ELF-1 (cell line): ENCODE data around the gene OLA1.
"Not testable (repeated sequence)": the region's sequence is repeated elsewhere in the genome, so short reads cannot be mapped to it uniquely, and the experiment has no call there.

Source experiments
- DNase-seq: peaks from one replicate; pipeline ENCODE4 v3.0.0-alpha.2; 2016; ENCODE audit warnings: low read depth, low spot score

The OLA1 gene

DNA sequence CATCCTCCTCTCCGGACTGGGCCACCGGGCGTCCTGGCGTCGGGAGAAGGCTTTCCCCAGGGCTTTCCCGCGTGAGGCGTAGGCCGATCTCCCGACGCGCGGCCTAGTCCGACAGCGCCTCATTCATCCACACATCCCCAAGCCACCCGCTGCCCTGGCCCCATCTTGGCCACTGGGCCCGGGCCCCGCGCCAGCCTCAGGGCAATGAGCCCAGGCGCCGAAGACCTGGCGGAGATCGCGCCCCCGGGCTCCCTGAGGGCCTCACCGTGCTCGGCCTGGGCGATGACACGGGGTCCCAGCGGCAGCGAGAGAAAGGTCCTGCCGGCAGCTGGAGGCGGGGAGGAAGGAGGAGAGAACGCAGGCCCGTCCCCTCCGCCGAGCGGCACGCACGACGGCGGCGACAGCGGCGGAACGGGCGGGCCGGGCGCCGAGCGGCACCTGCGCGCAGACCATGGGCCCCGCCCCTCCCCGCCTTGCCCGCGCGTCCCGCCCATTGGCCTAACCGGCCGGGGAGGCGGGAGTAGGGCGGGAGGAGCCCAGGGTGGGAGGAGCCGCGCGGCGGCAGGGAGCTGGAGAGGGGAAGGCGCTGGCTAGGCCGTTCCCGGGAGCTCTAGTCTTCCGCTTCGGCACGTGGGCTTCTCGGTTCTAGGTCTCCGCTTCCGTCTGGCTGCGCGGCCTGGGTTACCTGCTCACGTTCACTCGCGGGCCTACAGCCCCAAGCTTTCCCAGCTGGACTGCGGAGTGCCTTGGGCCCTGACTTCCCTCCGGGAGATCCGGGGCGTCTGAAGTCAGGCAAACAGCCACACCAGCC is at the start of gene OLA1:
Gene OLA1, minus strand, starts transcription at position 346 of the 811 bp plus-strand sequence. CDS start 1,717 bp downstream, outside the sequence.
- peak; percentile 96 for DNase-seq

DNA sequence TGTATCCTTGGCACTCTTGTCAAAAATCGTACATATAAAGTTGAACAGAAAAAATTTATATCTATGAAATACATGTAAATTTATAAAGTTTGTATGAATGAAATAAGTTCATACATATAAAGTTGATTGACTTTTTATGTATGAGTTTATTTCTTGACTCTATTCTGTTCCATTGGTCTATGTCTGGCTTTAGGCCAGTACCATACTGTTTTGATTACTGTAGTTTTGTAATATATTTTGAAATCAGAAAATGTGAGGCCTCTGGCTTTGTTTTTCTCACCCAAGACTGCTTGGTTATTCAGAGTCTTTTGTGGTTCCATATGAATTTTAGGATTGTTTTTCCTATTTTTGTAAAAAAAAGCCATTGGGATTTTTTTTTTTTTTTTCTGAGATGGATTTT is 44.6 kb upstream of the OLA1 start:
- DNase-seq, result no peak

DNA sequence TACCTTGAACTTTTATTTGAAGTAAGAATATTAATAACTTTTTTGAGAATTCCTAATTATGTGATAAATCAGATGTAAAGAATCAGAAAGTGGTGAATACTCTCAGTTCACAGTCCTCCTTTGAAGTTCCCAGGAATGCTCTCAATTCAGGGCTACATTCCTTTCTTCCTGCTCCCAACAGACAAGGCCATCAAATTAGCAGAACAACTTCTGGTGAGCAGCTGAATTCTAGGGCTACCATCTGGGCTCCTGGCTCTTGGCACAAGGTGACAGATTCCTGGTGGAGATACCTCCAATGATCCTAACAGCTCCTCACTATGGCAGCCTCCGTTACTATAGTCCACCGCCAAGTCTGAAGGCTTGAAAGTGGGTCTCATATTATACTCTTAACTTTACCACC is 37.8 kb upstream of the OLA1 start:
- DNase-seq, result peak; percentile 42

DNA sequence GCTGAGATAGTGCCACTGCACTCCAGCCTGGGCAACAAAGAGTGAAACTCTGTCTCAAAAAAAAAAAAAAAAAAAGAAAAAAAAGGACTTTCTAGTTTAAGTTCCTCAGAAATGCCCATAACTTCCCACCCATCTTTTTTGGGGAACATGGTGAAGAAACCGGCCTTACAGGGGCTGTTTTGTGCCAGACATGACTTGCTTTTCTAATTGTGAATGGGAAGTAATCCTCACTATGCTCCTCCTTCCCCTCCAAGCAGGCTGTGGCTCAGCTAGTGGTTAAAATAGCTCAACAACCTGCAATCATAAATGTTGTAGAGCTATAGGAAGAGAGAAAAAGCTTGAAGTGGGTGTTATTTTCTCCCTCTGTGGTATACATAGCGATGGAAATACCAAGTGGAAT is 34.1 kb upstream of the OLA1 start:
- no peak for DNase-seq

DNA sequence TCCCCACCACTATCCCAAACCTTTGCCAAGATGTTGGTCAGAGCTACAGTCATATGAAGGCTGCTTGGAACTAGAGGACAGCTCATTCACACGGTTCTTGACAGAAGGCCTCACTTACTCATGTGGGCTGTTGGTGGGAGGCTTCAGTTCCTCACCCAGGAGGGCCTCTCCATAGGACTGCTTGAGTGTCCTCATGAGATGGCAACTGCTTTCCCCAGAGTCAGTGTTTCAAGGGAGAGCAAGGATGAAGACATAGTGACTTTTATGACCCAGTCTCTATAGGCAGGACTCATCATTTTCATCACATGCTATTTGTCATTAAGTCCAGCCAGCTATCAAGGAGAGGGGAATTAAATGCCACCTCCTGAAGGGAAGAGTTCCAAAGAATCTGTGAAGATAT is 33.4 kb upstream of the OLA1 start:
- DNase-seq, result no peak

DNA sequence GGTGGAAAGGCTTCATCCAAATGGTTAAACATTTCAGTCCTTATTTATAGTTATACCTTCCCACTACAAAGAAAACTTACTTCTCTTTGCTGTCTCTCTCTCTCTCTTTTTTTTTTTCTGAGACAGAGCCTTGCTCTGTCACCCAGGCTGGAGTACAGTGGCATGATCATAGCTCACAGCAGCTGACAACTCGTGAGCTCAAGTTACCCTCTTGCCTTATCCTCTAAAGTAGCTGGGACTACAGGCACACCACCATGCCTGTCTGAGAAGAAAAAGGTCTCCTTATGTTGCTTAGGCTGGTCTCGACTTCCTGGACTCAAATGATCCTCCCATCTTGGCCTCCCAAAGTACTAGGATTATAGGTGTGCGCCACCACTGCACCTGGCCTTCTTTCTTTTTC is 32.3 kb upstream of the OLA1 start:
- DNase-seq, result no peak

DNA sequence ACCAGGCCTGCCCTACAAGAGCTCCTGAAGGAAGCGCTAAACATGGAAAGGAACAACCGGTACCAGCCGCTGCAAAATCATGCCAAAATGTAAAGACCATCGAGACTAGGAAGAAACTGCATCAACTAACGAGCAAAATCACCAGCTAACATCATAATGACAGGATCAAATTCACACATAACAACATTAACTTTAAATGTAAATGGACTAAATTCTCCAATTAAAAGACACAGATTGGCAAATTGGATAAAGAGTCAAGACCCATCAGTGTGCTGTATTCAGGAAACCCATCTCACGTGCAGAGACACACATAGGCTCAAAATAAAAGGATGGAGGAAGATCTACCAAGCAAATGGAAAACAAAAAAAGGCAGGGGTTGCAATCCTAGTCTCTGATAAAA is 21.9 kb upstream of the OLA1 start:
- not testable (repeated sequence) for DNase-seq

DNA sequence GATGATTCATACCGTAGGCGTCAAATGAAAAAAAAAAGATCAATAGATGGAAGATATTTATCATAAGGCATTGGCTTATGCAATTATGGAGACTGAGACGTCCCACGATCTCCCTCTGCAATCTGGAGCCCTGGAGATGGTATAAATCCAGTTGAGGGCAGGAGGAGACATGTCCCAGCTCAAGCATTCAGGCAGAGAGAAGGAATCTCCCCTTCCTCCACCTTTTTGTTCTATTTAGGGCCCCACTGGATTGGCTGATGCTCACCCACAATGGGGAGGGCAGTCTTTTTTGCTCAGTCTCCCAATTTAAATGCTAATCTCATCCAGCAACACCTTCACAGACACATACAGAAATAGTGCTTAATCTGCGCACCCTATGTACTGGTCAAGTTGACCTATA is 18.0 kb upstream of the OLA1 start:
- no peak for DNase-seq

DNA sequence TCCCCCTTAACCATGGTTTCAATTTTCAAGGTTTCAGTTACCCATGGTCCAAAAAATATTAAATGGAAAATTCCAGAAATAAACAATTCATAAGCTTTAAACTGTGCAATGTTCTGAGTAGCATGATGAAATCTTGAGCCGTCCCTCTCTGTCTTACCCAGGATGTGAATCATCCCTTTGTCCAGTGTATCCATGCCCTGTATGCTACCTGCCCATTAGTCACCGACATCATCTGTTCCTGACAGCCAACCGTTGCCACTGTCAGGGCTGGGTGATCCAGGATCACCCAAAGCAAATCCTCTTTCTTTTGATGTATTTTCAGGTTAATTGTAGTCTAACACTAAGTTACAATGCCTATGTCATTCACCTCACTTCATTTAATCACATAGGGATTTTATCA is 15.7 kb upstream of the OLA1 start:
- DNase-seq, result no peak

DNA sequence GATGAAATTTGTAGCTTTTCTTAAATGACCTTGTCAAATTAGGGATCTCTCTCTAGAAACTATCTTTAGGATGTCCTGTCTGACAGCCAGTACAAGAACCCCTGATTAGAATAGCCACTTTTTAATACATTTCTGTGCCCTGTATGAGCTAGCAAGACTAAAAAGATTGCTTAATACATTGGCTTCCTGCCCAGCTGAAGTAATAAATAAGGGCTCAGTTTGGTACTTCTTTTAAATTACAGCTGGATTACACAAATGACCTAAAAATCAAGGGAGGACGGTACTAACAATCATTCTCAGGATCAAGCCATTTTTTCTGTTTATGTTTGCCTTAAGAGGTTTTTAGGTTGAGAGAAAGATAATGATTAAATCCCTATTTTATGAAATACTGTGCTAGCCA is 11.6 kb upstream of the OLA1 start:
- no peak for DNase-seq

DNA sequence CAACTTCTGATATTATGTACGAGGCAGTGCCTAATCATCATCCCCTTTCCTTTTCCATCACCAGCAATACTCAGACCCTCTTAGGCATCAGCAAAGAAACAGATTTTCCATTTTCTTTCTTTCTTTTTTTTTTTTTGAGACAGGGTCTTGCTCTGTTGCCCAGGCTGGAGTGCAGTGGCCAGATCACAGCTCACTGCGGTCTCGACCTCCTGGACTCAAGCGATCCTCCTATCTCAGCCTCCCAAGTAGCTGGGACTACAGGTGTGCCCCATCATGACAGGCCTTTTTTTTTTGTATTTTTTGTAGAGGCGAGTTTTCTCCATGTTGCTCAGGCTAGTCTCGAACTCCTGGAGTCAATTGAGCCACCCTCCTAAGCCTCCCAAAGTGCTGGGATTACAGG is 5.9 kb upstream of the OLA1 start:
- no peak for DNase-seq

DNA sequence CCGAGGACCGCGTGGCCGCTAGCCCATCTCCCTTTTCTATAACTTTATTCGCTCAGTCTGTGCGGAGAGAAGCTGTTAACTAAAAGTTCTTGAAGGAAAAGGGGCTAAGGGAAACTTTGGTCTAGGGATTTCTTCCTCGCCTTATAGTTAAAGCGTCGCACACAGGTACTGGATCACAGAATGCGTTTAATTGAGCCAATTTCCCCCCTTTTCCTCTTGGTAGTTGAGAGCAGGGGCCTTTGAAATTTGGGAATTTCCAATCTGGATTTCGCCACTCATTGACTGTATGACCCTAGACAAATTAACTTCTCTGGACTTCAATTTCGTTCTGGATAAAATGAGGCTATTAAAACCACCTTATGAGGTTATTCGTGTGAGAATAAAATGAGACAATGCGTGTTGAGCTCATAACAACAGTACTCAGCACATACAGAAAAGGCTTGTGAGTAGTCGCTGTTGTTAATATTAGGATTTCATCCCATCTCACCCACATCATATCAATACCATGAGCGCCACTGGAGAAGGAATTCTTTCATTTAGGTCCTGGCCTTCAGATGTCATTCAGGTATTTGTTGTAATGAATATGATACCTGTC is 763 bp upstream of the OLA1 start:
- no peak for DNase-seq

DNA sequence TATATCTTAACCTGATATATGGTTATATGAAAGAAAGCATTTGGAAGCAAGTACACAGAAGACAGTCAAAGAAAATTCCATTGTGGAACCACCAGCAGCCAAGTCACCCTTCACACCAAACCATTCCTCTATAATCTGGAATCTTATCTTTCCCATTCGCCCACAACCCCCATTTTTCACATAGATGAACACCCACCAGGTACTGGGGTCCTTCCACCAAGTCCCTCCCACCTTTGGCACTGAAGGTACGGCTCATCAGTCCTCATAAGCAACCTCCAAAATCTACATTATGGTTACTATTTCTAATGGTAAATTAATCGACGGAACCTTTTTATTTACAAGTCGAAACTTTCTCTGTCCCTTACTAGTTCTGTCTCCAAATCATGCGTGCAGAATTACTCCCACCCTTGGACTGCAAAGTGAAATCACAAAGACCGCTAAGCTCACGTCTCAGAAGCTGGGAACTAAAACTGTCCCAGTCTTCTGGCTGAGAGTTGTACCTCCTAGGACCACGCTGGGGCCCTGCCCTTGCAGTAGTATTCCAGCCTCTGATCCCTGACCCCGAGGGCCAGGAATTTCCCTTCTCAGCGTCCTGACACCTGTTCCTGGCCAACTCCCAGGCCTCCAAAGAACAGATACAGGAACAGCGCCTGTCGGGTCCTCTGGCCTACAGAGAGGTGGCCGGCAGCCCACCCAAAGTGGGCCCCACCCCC is 702 bp downstream of the OLA1 start:
- DNase-seq, result peak; percentile 81

DNA sequence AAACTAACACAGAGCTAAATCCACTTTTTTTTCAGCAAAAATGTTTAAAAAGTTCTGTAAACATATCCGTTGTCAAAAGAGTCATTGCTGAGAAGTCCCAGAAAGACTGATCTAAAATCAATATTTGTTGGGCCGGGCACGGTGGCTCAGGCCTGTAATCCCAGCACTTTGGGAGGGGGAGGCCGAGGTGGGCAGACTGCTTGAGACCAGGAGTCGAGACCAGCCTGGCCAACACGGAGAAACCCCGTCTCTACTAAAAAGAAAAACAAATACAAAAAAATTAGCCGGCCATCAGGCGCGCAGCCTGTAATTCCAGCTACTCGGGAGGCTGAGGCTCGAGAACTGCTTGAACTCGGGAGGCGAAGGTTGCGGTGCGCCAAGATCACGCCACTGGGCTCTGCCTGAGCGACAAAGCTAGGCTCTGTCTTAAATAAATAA is 1.4 kb downstream of the OLA1 start:
- peak; percentile 18 for DNase-seq

DNA sequence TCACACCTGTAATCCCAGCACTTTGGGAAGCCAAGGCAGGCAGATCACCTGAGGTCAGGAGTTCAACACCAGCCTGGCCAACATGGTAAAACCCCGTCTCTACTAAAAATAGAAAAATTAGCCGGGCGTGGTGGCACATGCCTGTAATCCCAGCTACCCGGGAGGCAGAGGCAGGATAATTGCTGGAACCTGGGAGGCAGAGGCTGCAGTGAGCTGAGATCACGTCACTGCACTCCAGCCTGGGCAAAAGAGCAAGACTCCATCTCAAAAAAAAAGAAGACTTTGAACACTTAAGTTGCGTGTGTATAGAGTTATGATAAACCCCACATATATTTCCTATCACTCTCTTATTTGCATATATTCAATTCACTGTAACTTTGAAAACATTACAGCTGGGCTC is 2.7 kb downstream of the OLA1 start:
- not testable (repeated sequence) for DNase-seq

DNA sequence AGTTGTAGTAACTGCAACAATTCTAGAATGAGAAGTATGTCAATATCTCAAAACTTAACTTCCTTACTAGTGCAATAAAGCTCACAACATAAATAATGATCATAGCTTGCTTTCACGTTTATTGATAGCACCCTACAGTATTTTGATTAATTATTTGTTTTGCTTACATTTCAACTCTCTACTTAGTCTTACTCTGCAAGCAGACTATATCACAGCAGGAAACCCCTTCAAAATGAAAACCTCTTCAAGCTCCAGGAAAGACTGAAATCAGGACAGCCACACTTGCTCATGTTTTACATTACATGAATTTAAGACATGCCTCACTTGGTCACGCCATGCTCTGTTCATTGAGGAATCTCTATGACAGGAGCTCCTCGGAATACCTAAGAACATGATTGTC is 3.3 kb downstream of the OLA1 start:
- no peak for DNase-seq

DNA sequence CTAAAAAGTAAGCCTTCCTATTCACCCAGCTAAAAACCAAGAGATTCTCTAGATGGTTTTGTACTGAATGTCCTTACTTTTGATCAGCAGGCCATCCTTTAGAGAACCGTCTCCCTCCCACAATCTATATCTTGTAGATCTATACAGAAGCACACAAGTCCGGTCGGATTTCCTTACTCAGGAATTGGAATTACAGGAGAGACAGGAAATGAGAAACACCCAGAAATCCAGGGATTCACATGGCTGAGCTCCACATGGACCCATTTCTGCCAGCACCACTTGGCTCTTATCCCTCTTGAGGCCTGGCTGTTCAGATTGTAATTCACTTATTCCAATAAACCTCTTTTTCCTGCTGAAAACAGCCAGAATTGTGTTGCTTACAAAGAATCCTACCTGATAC is 4.5 kb downstream of the OLA1 start:
- DNase-seq, result no peak

DNA sequence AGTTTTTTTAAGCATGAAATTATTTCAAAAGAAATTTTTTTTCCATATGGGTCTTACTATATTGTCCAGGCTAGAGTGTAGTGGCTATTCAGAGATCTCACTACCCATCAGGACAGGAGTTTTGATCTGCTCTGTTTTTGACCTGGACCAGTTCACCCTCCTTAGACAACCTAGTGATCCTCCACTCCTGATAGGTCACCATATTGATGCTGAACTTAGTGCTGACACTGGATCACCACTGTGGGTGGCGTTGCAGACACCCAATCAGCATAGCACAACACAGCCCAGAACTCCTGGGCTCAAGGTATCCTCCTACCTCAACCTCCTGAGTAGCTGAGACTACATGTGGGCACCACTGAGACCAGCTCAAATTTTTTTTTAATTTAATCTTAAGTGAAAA is 8.2 kb downstream of the OLA1 start:
- DNase-seq, result no peak

DNA sequence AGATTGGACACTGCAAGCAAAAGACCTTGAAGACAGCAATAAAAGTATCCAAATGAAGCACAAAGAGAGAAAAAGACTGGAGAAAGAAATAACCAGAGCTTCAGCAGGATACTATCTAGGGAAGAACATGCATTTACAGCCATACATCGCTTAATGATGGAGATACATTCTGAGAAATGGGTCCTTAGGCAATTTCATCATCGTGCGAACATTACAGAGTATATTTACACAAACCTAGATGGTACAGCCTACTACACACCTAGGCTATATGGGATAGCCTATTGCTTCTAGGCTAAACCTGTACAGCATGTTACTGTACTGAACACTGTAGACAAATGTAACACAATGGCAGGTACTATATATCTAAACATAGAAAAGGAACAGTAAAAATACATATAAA is 11.9 kb downstream of the OLA1 start:
- no peak for DNase-seq

DNA sequence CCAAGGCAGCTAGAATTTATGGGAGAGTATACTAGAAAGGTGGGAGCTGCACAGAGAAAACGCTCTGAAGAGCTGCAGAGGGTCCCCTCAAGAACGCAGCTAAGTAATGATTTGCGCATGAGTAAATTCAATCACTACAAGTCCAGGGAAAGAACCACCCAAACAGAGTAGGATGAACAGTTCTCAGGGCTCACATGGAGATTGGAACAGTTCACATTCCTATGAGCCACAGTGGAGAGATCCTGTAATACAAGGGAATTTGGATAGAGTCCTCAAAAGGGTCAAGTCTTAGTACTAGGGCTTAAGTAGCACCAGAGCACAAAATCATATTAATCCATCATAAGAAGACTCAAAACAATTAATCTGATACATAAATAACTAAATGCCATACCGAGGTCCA is 12.7 kb downstream of the OLA1 start:
- DNase-seq, result no peak

DNA sequence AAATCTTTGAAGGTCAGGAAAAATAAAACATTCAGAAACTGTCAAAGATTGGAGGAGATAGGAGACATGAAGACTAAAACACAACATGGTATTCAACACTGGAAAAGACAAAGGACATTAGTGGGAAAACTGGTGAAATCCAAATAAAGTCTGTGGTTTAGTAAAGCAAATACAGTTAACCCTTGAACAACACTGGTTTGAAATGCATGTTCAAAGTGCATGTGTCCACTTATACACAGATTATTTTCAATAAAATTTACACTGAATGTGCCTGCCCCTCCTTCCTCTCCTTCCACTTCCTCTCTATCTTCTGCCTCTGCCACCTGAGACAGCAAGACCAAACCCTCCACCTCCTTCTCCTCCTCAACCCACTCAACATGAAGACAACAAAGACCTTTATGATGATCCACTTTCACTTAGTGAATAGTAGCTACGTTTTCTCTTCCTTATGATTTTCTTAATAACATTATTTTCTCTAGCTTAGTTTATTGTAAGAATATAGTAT is 14.5 kb downstream of the OLA1 start:
- DNase-seq, result no peak

DNA sequence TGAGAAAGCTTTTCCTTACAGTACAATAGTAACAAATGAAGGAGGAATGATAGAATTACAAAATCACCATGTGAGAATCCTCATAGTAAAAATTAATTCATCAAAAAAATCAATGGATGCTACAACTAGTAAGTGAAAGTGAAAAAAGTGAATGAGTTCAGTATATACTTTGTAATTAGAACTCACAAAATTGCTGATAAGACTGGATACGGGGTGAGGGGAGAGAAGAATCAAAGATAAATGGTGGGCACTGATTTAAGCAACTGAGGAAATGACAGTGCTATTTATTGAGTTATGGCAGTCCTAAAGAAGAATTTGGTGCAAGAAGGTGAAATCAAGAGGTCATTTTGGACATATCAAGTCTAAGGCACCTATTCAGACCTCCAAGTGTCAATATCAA is 20.6 kb downstream of the OLA1 start:
- no peak for DNase-seq
